Pancreas (tissue), 10 donors: Measurements from ENCODE around the gene OR51B4. TPM values are rescaled to one million over a fixed set of nuclear protein-coding genes. Genes with fewer than 3 reads are reported as not detected.
"Not testable (repeated sequence)": the region's sequence is repeated elsewhere in the genome, so short reads cannot be mapped to it uniquely, and the experiment has no call there.

Experiments used
- ATAC-seq, 4 donors: fragments of 200-7000 bp; cut with Tn5 transposase; one replicate each; pipeline versions ENCODE4 v1.8.0 to v1.9.1; 2020; ENCODE audit warnings: mild to moderate bottlenecking in 4 of 4, moderate library complexity in 4 of 4
- DNase-seq, 6 donors: peaks; one replicate each; pipeline ENCODE4 v3.0.0-alpha.2; 2020
- FAIRE-seq: peaks from 2 replicates; lab custom pipeline; 2012; peaks lifted over from hg19 to GRCh38; lab: Jason Lieb, UNC
- H3K27ac ChIP-seq, 4 donors: fragments of 200-600 bp; sonication (generic); 1 replicate in 3 of 4; 2 replicates in 1 of 4; pipeline versions ENCODE4 v1.5.0 to v1.8.0; 2020
- H3K27me3 ChIP-seq, 4 donors: fragments of 200-600 bp; one replicate each; pipeline ENCODE4 v1.8.0; 2021
- H3K36me3 ChIP-seq, 3 donors: fragments of 200-600 bp; sonication (generic) in 1 of 3; one replicate each; pipeline versions ENCODE4 v1.5.0 to v1.8.0; 2020 to 2021
- H3K4me1 ChIP-seq, 3 donors: fragments of 200-600 bp; one replicate each; pipeline ENCODE4 v1.8.0; 2021
- H3K4me3 ChIP-seq, 4 donors: fragments of 200-600 bp; sonication (generic) in 2 of 4; one replicate each; pipeline versions ENCODE4 v1.5.0 to v1.8.0; 2020 to 2021
- H3K9me3 ChIP-seq, 4 donors: fragments of 200-600 bp; one replicate each; pipeline ENCODE4 v1.8.0; 2021
- WGBS, 2 donors: extraction: QIAGEN DNeasy Blood & Tissue Kit; methylation state at CpG; one replicate each; pipeline ENCODE4 v1.1.7; 2013; 5-methylcytosine and 5-hydroxymethylcytosine counted together
- intact Hi-C, 3 donors: fragments of 100-400 bp; cut with DNase I; formaldehyde crosslinking; loops; one replicate each; pipeline versions ENCODE4 v1.11.1 to v1.14.2; 2022
- polyA plus RNA-seq, 2 donors: library from polyadenylated mRNA; stranded (reverse); fragments of 200-250 nt; gene quantifications; one replicate each; pipeline ENCODE4 v1.2.3, GENCODE V29; 2013
- total RNA-seq, 6 donors: library from RNA; stranded (reverse); fragmentation: NEBNext Ultra II Directional in 4 of 6; extraction: Animal tissue kit (Norgen Biotek cat#: 25700) in 4 of 6; gene quantifications; one replicate each; pipeline versions ENCODE4 v1.2.1 to v1.2.4, GENCODE V29; 2021 to 2023
- TF ChIP-seq, protein P1 (sequence below), 4 donors: fragments of 200-600 bp; sonication (generic) in 3 of 4; IDR thresholded peaks; one replicate each; pipeline versions ENCODE4 v1.5.0 to v1.8.0; 2021; ENCODE audit warnings: antibody characterized with exemption in 4 of 4
- donor health status: healthy with polysubstance abuse.
- donor health status: DM: no; HTN: no; CAD: no; lungs with moderate emphysema.
- donor health status: DM: no; HTN: no; CAD: no.
- donor health status: control.
- donor health status: control.
- donor health status: Bipolar disorder and iron deficiency.
- donor health status: DM: yes; HTN: yes; CAD: no.
- donor health status: DM: no; HTN: no; CAD: no.
- donor health status: DM: no; HTN: no; CAD: no.
- donor health status: DM: yes; HTN: yes; CAD: no.

Gene OR51B4
- total and polyA plus RNA-seq, 8 donors = not detected

DNA sequence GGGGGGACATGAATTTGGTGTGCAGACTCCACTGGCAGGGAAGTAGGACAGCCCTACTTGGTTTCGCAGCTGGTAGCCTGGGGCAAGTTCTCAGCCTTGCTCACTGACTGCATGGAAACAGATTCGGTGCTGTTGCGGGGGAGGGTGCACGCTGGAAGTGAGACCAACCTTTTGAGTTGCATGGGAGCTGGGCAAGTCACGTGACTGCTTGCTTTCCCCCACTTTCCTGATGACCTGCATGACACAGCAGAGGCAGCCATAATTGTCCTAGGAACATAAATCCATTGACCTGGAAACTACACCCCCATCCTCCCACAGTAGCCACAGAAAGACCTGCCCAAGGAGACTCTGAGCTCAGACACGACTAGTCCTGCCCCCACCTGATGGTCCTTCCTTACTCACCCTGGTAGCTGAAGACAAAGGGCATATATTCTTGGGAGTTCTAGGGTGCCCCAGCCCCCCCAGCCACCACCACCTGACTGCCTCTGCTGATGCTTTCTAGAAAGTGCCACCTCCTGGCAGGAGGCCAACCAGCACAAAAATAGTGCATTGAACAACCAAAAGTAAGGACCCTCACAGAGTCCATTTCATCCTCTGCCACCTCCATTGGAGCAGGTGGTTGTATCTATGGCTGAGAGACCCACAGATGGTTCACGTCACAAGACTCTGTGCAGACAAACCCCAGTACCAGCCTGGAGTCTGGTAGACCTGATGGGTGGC is 43.0 kb downstream of the OR51B4 start:
- no peak for ATAC-seq
- Histone ChIP-seq H3K36me3 (no peaks in the 10 kb centered on the region), H3K27me3 (no peaks in the 10 kb centered on the region), H3K9me3 (no peaks in the 10 kb centered on the region), H3K4me1 (no peaks in the 10 kb centered on the region), H3K4me3 (no peak overlapping the region), H3K27ac (no peak overlapping the region)
- TF ChIP-seq, protein P1, sequence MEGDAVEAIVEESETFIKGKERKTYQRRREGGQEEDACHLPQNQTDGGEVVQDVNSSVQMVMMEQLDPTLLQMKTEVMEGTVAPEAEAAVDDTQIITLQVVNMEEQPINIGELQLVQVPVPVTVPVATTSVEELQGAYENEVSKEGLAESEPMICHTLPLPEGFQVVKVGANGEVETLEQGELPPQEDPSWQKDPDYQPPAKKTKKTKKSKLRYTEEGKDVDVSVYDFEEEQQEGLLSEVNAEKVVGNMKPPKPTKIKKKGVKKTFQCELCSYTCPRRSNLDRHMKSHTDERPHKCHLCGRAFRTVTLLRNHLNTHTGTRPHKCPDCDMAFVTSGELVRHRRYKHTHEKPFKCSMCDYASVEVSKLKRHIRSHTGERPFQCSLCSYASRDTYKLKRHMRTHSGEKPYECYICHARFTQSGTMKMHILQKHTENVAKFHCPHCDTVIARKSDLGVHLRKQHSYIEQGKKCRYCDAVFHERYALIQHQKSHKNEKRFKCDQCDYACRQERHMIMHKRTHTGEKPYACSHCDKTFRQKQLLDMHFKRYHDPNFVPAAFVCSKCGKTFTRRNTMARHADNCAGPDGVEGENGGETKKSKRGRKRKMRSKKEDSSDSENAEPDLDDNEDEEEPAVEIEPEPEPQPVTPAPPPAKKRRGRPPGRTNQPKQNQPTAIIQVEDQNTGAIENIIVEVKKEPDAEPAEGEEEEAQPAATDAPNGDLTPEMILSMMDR (IDR thresholded peaks at IDR 0.05) = no peak
- WGBS, 2 donors = 66 to 68% methylated on average over 7 of the region's 7 CpGs
- intact Hi-C loops = no loop called here
- peak in 1 of 6 donors; percentile 42 for DNase-seq
- FAIRE-seq = no peak

DNA sequence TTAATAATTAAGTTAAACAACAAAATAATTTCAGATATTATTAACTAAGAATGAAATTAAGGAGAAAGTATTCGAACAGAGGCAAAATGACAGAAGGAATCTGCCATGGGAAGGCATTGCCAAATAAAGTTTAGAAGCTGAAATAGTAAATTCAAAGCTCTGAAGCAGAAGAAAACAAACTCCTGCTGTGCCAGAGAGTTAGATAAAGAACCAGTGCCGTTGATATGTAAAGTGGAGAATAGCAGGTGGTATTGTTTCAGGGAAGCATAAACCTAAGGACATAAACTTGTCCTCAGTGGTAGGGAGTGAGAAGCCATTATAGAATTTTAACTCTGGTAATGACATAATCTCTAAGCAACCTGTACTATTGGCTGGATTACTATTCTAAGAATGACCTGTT is 44.5 kb downstream of the OR51B4 start:
- TF ChIP-seq, protein P1 (IDR thresholded peaks at IDR 0.05) = no peak
- no peak for ATAC-seq
- FAIRE-seq = no peak
- Histone ChIP-seq H3K9me3 (no peaks in the 10 kb centered on the region), H3K27ac (no peak overlapping the region), H3K4me3 (no peak overlapping the region), H3K36me3 (no peaks in the 10 kb centered on the region), H3K27me3 (no peaks in the 10 kb centered on the region), H3K4me1 (no peaks in the 10 kb centered on the region)
- intact Hi-C loops = no loop called here
- 4 to 7% methylated on average over 2 of the region's 2 CpGs for WGBS, 2 donors
- no peak for DNase-seq

DNA sequence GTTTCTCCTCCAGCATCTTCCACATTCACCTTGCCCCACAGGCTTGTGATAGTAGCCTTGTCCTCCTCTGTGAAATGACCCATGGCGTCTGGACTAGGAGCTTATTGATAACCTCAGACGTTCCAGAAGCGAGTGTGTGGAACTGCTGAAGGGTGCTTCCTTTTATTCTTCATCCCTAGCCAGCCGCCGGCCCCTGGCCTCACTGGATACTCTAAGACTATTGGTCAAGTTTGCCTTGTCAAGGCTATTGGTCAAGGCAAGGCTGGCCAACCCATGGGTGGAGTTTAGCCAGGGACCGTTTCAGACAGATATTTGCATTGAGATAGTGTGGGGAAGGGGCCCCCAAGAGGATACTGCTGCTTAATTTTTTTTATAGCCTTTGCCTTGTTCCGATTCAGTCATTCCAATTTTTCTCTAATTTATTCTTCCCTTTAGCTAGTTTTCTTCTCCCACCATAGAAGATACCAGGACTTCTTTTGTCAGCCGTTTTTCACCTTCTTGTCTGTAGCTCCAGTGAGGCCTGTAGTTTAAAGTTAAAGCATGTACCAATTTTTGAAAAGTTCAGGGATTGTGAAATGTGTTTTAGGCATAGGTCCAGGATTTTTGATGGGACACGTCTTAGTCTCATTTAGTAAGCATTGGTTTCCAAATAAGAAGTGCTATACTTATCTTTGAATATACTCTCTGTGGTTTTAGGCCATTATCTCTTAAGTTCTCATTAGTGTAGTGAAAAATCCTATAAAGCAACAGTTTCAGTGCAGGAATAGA is 46.9 kb downstream of the OR51B4 start, which contains the start of gene HBG2:
HBG2 (minus strand) TSS at position 136 of the 768 bp plus-strand sequence; CDS start at position 83, 53 bp downstream.
- WGBS, 2 donors = 56 to 68% methylated on average over 4 of the region's 9 CpGs
- ATAC-seq, H3K36me3 ChIP-seq, intact Hi-C loops, DNase-seq, H3K27me3 ChIP-seq, H3K4me3 ChIP-seq, FAIRE-seq, H3K9me3 ChIP-seq, H3K4me1 ChIP-seq, H3K27ac ChIP-seq: not testable (repeated sequence)

DNA sequence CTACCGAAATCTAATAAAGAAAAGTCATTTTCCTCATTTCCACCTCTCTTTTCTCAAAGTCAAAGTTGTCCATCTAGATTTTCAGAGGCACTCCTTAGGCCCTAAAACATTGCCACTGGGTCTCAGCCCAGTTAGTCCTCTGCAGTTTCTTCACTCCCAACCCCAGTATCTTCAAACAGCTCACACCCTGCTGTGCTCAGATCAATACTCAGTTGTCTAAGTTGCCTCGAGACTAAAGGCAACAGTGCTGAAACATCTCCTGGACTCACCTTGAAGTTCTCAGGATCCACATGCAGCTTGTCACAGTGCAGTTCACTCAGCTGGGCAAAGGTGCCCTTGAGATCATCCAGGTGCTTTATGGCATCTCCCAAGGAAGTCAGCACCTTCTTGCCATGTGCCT is 47.7 kb downstream of the OR51B4 start:
- DNase-seq, intact Hi-C loops, H3K36me3 ChIP-seq, H3K4me1 ChIP-seq, H3K27me3 ChIP-seq, H3K27ac ChIP-seq, H3K4me3 ChIP-seq, ATAC-seq, H3K9me3 ChIP-seq, FAIRE-seq: not testable (repeated sequence)
- 39 to 62% methylated on average over 2 of the region's 2 CpGs for WGBS, 2 donors

DNA sequence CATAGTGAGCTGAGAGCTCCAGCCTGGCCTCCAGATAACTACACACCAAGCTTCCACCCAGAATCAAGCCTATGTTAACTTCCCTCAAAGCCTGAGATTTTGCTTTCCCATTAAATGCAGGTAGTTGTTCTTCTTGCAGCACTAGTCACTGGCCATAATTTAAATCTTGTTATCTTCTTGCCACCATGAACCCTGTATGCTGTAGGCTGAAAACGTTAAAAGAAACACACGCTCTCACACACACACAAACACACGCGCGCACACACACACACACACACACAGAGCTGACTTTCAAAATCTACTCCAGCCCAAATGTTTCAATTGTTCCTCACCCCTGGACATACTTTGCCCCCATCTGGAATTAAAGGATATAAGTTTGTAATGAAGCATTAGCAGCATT is 48.3 kb downstream of the OR51B4 start:
- H3K9me3 ChIP-seq, H3K27ac ChIP-seq, DNase-seq, FAIRE-seq, H3K4me1 ChIP-seq, H3K36me3 ChIP-seq, ATAC-seq, H3K4me3 ChIP-seq, intact Hi-C loops, H3K27me3 ChIP-seq: not testable (repeated sequence)
- 60 to 79% methylated on average over 5 of the region's 5 CpGs for WGBS, 2 donors

DNA sequence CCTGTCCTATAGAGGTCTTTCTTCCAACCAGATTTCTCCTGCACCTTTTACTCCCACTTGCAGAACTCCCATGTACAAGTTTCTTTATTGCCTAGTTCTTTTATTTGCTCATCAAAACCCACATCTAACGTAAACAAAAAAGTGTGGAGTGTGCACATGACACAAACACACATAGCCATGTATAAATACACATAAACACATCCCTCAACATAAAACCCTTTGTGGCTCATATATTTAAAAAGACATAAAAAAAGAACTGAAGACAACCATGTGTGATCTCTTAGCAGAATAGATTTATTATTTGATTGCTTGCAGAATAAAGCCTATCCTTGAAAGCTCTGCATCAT is 48.9 kb downstream of the OR51B4 start:
- no peak overlapping the region for H3K4me3 ChIP-seq
- no peak for DNase-seq
- ATAC-seq = no peak
- intact Hi-C loops = no loop called here
- 36 to 37% methylated on average over 1 of the region's 1 CpG for WGBS, 2 donors
- H3K4me1 ChIP-seq = no peaks in the 10 kb centered on the region
- TF ChIP-seq, protein P1 (IDR thresholded peaks at IDR 0.05) = no peak
- no peak for FAIRE-seq
- H3K27ac ChIP-seq = no peak overlapping the region
- no peaks in the 10 kb centered on the region for H3K27me3 ChIP-seq
- H3K36me3 ChIP-seq = no peaks in the 10 kb centered on the region
- no peaks in the 10 kb centered on the region for H3K9me3 ChIP-seq
